OCI-LY7 (cell line): Measurements from ENCODE around the gene SHROOM3. TPM values are rescaled to one million over a fixed set of nuclear protein-coding genes. Genes with fewer than 3 reads are reported as not detected.

Experiments used
- BruUV-seq: library from RNA; stranded (reverse); fragments of 400-500 nt; replicated peaks from 2 replicates; lab custom pipeline; 2021; lab: Mats Ljungman, UMichigan
- CTCF ChIA-PET: fragments of 300-600 bp; sonication (Branson Sonifier 250); formaldehyde crosslinking; loops from one replicate; lab custom pipeline; 2022; ENCODE audit warnings: antibody characterized with exemption; ENCODE audit not compliant: unreplicated experiment; lab: Charles Lee
- POLR2A ChIA-PET: fragments of 300-600 bp; sonication (Branson Sonifier 250); formaldehyde crosslinking; loops from one replicate; lab custom pipeline; 2022; ENCODE audit warnings: antibody characterized with exemption; lab: Charles Lee
- DNase-seq: peaks from one replicate; pipeline ENCODE4 v3.0.0-alpha.2; 2015; ENCODE audit warnings: low spot score
- H2AFZ ChIP-seq: fragments of 200-600 bp; sonication (generic), shearing (Covaris generic); 2 replicates; pipeline ENCODE4 v1.6.1; 2014; ENCODE audit warnings: mild to moderate bottlenecking, antibody characterized with exemption, low read length, moderate library complexity
- H3K27ac ChIP-seq: fragments of 200-600 bp; sonication (generic); 2 replicates; pipeline ENCODE4 v1.5.1; 2014; ENCODE audit warnings: mixed run types, low read depth, mild to moderate bottlenecking, moderate library complexity, low read length, inconsistent platforms; ENCODE audit not compliant: poor library complexity, severe bottlenecking
- H3K36me3 ChIP-seq: fragments of 200-600 bp; sonication (generic); 2 replicates; pipeline ENCODE4 v1.6.1; 2014; ENCODE audit warnings: mild to moderate bottlenecking, antibody characterized with exemption, low read length, moderate library complexity, mixed read lengths; ENCODE audit not compliant: insufficient read depth
- H3K4me1 ChIP-seq: fragments of 200-600 bp; sonication (generic); 2 replicates; pipeline ENCODE4 v1.5.1; 2014; ENCODE audit warnings: mild to moderate bottlenecking, low read length; ENCODE audit not compliant: insufficient read depth, poor library complexity, severe bottlenecking
- H3K4me2 ChIP-seq: fragments of 200-600 bp; sonication (generic); 2 replicates; pipeline ENCODE4 v1.6.1; 2014; ENCODE audit warnings: mild to moderate bottlenecking, low read length
- H3K4me3 ChIP-seq: fragments of 200-600 bp; sonication (generic); 2 replicates; pipeline ENCODE4 v1.5.1; 2014; ENCODE audit warnings: mild to moderate bottlenecking, low read depth, low read length; ENCODE audit not compliant: poor library complexity, severe bottlenecking
- H3K79me2 ChIP-seq: fragments of 200-600 bp; sonication (generic); 2 replicates; pipeline ENCODE4 v1.6.1; 2016; ENCODE audit warnings: low read depth, mild to moderate bottlenecking, low read length, moderate library complexity, mixed read lengths; ENCODE audit not compliant: insufficient read depth
- H3K9me2 ChIP-seq: fragments of 200-600 bp; sonication (generic); 2 replicates; pipeline ENCODE4 v1.6.1; 2016; ENCODE audit warnings: mild to moderate bottlenecking, low read length, mixed read lengths; ENCODE audit not compliant: insufficient read depth
- H3K9me3 ChIP-seq: fragments of 200-600 bp; sonication (generic); 2 replicates; pipeline ENCODE4 v1.6.1; 2014; ENCODE audit warnings: mild to moderate bottlenecking, mixed run types, low read length, mixed read lengths
- H4K20me1 ChIP-seq: fragments of 200-600 bp; sonication (generic); 2 replicates; pipeline ENCODE4 v1.6.1; 2014; ENCODE audit warnings: mild to moderate bottlenecking, antibody characterized with exemption, low read length, moderate library complexity, mixed read lengths; ENCODE audit not compliant: insufficient read depth
- CTCF ChIP-seq: fragments of 200-600 bp; sonication (generic); conservative IDR thresholded peaks from 2 replicates; pipeline ENCODE4 v1.5.1; 2014; ENCODE audit warnings: mild to moderate bottlenecking, antibody characterized with exemption, low read length, moderate library complexity, mixed read lengths
- EZH2phosphoT487 ChIP-seq: fragments of 200-600 bp; sonication (generic); IDR thresholded peaks from 2 replicates; pipeline ENCODE4 v1.6.1; 2018; ENCODE audit warnings: low read depth, borderline replicate concordance, mild to moderate bottlenecking, mixed run types, antibody characterized with exemption, low read length, moderate library complexity, mixed read lengths
- intact Hi-C: fragments of 100-400 bp; cut with micrococcal nuclease; formaldehyde crosslinking; loops from one replicate; pipeline ENCODE4 v1.10.0; 2022; ENCODE audit not compliant: unreplicated experiment
- total RNA-seq, 2 experiments: library from RNA; depleted of rRNA in 1 of 2; stranded (reverse); fragments of >200 nt in 1 of 2; shearing (Covaris generic) in 1 of 2; gene quantifications; 2 replicates each; pipeline ENCODE4 v1.2.3, GENCODE V29; 2014 to 2022

Gene SHROOM3
- total RNA-seq, 2 experiments from 2014 or later, result not detected

- POLR2A ChIA-PET, result interaction anchor here (0.7 kb wide), 1 partner anchor 926 kb away, joined by 4 read pairs; no protein-coding TSS in a partner anchor
- TF ChIP-seq CTCF (no peak), EZH2phosphoT487 (no peak)
- H3K4me3 ChIP-seq, result no peak overlapping the region
Measured at GRCh38 chr4:76569706-76570105, 134.7 kb downstream of the SHROOM3 start.

GRCh38 chr4:76570141-76570973 lies 135.3 kb downstream of the SHROOM3 start:
- no peaks in the 10 kb centered on the region for H3K4me1 ChIP-seq
- no peaks in the 10 kb centered on the region for H3K9me2 ChIP-seq
- no peak for TF ChIP-seq EZH2phosphoT487
- TF ChIP-seq CTCF, result no peak
- no peak overlapping the region for H3K4me3 ChIP-seq
- H3K27ac ChIP-seq, result no peak overlapping the region
- BruUV-seq, result no TSS peak
- intact Hi-C loops, result no loop called here
- no peaks in the 10 kb centered on the region for H4K20me1 ChIP-seq
- CTCF ChIA-PET, result no interaction called here
- H3K36me3 ChIP-seq, result no peaks in the 10 kb centered on the region
- no peaks in the 10 kb centered on the region for H3K79me2 ChIP-seq
- POLR2A ChIA-PET, result no interaction called here
- H3K4me2 ChIP-seq, result no peak overlapping the region
- H2AFZ ChIP-seq, result no peak overlapping the region
- DNase-seq, result no peak
- H3K9me3 ChIP-seq, result no peaks in the 10 kb centered on the region

More at GRCh38 chr4:76569706-76570105, 134.7 kb downstream of the SHROOM3 start:
- H2AFZ ChIP-seq, result no peak overlapping the region
- CTCF ChIA-PET, result no interaction called here
- no peaks in the 10 kb centered on the region for H3K9me3 ChIP-seq
- H3K4me2 ChIP-seq, result no peak overlapping the region
- no peaks in the 10 kb centered on the region for H3K79me2 ChIP-seq
- H3K4me1 ChIP-seq, result no peaks in the 10 kb centered on the region
- DNase-seq, result no peak
- intact Hi-C loops, result no loop called here
- BruUV-seq, result no TSS peak
- H3K36me3 ChIP-seq, result no peaks in the 10 kb centered on the region
- no peak overlapping the region for H3K27ac ChIP-seq
- no peaks in the 10 kb centered on the region for H3K9me2 ChIP-seq
- H4K20me1 ChIP-seq, result no peaks in the 10 kb centered on the region

GRCh38 chr4:76571274-76571673 lies 136.2 kb downstream of the SHROOM3 start:
- intact Hi-C loops, result no loop called here
- Histone ChIP-seq H2AFZ (no peak overlapping the region), H3K79me2 (no peaks in the 10 kb centered on the region), H3K9me3 (no peaks in the 10 kb centered on the region), H3K36me3 (no peaks in the 10 kb centered on the region), H3K27ac (no peak overlapping the region), H3K4me2 (no peak overlapping the region), H3K4me1 (no peaks in the 10 kb centered on the region), H4K20me1 (no peaks in the 10 kb centered on the region), H3K9me2 (no peaks in the 10 kb centered on the region), H3K4me3 (no peak overlapping the region)
- CTCF ChIA-PET, result no interaction called here
- no TSS peak for BruUV-seq
- TF ChIP-seq CTCF (no peak), EZH2phosphoT487 (no peak)
- DNase-seq, result no peak
- POLR2A ChIA-PET, result no interaction called here
